ENCODE data around the gene SOCS7.

- TF ChIP-seq, protein P1, sequence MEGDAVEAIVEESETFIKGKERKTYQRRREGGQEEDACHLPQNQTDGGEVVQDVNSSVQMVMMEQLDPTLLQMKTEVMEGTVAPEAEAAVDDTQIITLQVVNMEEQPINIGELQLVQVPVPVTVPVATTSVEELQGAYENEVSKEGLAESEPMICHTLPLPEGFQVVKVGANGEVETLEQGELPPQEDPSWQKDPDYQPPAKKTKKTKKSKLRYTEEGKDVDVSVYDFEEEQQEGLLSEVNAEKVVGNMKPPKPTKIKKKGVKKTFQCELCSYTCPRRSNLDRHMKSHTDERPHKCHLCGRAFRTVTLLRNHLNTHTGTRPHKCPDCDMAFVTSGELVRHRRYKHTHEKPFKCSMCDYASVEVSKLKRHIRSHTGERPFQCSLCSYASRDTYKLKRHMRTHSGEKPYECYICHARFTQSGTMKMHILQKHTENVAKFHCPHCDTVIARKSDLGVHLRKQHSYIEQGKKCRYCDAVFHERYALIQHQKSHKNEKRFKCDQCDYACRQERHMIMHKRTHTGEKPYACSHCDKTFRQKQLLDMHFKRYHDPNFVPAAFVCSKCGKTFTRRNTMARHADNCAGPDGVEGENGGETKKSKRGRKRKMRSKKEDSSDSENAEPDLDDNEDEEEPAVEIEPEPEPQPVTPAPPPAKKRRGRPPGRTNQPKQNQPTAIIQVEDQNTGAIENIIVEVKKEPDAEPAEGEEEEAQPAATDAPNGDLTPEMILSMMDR (IDR thresholded peaks at IDR 0.05; ENCODE audit: low read length), result no peak
- TF ChIP-seq EZH2 (optimal IDR thresholded peaks at IDR 0.05; ENCODE audit: low read depth, low read length), result no peak
- TF ChIP-seq EZH2phosphoT487 (IDR thresholded peaks at IDR 0.05; ENCODE audit: low read length), result no peak
These were observed 89.2 kb downstream of the SOCS7 start for GRCh38 chr17:38440614-38441397.
